CD4-positive, alpha-beta T cell (primary cell): ENCODE measurements around the gene GPR4. TPM values are rescaled to one million over a fixed set of nuclear protein-coding genes. Genes with fewer than 3 reads are reported as not detected.

Experiments
- ATAC-seq: fragments of 200-7000 bp; cut with Tn5 transposase; one replicate; pipeline ENCODE4 v1.10.0; 2022; ENCODE audit warnings: mild to moderate bottlenecking; ENCODE audit not compliant: poor library complexity
- CTCF ChIA-PET: fragments of 350-600 bp; sonication (Branson Sonifier 250); formaldehyde crosslinking; loops from one replicate; lab custom pipeline; 2021; ENCODE audit warnings: antibody characterized with exemption, inconsistent platforms; lab: Charles Lee
- POLR2A ChIA-PET: fragments of 350-600 bp; sonication (Branson Sonifier 250); formaldehyde crosslinking; loops from one replicate; lab custom pipeline; 2021; ENCODE audit warnings: antibody characterized with exemption, inconsistent platforms; lab: Charles Lee
- DNase-seq, 14 experiments: peaks; one replicate each; pipeline ENCODE4 v3.0.0-alpha.2; 2013 to 2020; ENCODE audit warnings: mixed read lengths in 2 of 14
- H3K27ac ChIP-seq, 2 donors: one replicate each; pipeline versions ENCODE4 v1.5.1 to v1.7.0; 2013; ENCODE audit warnings: low read length in 2 of 2, low read depth in 1 of 2, mild to moderate bottlenecking in 1 of 2
- H3K27me3 ChIP-seq, 2 experiments: 1 replicate in 1 of 2; 2 replicates in 1 of 2; pipeline versions ENCODE4 v1.6.1 to v1.7.0; 2013; ENCODE audit warnings: low read length in 2 of 2, control low read depth in 1 of 2, mild to moderate bottlenecking in 1 of 2, moderate library complexity in 1 of 2; ENCODE audit not compliant: insufficient read depth in 2 of 2, control insufficient read depth in 1 of 2
- H3K36me3 ChIP-seq: one replicate; pipeline ENCODE4 v1.6.1; 2013; ENCODE audit warnings: low read length, control low read depth; ENCODE audit not compliant: insufficient read depth
- H3K4me1 ChIP-seq: one replicate; pipeline ENCODE4 v1.6.1; 2013; ENCODE audit warnings: low read length, control low read depth; ENCODE audit not compliant: insufficient read depth
- H3K4me3 ChIP-seq: one replicate; pipeline ENCODE4 v1.5.1; 2013; ENCODE audit warnings: mild to moderate bottlenecking, low read length, moderate library complexity
- H3K9me3 ChIP-seq, 2 experiments: 1 replicate in 1 of 2; 2 replicates in 1 of 2; pipeline versions ENCODE4 v1.6.1 to v1.7.0; 2013; ENCODE audit warnings: low read length in 2 of 2, mild to moderate bottlenecking in 2 of 2, control low read depth in 1 of 2, moderate library complexity in 1 of 2; ENCODE audit not compliant: control insufficient read depth in 1 of 2, insufficient read depth in 1 of 2
- H3K27ac Mint-ChIP-seq: one replicate; pipeline ENCODE4 v1.8.0; 2020; ENCODE audit warnings: mixed read lengths
- H3K27me3 Mint-ChIP-seq: one replicate; pipeline ENCODE4 v1.8.0; 2021; ENCODE audit warnings: mixed read lengths
- H3K36me3 Mint-ChIP-seq: one replicate; pipeline ENCODE4 v1.8.0; 2021; ENCODE audit warnings: low read depth, mixed read lengths
- H3K4me1 Mint-ChIP-seq: one replicate; pipeline ENCODE4 v1.8.0; 2021; ENCODE audit warnings: low read depth, mixed read lengths
- H3K4me3 Mint-ChIP-seq: one replicate; pipeline ENCODE4 v1.8.0; 2020; ENCODE audit warnings: mild to moderate bottlenecking, mixed read lengths
- H3K9me3 Mint-ChIP-seq: one replicate; pipeline ENCODE4 v1.8.0; 2020; ENCODE audit warnings: mixed read lengths
- intact Hi-C, 2 experiments: fragments of 100-400 bp; cut with DNase I in 1 of 2; cut with micrococcal nuclease in 1 of 2; formaldehyde crosslinking; loops; one replicate each; pipeline versions ENCODE4 v1.15.1 to v1.9.0; 2023 to 2025; cut with DNase I, micrococcal nuclease
- total RNA-seq, 174 experiments: library from RNA in 2 of 174; stranded (reverse) in 2 of 174; gene quantifications; one replicate each; pipeline ENCODE4 v1.2.3 and lab custom pipeline; 2021 to 2026
- TF ChIP-seq, protein P1 (sequence below): fragments of 200-600 bp; IDR thresholded peaks from one replicate; pipeline ENCODE4 v1.8.0; 2022; ENCODE audit warnings: antibody characterized with exemption, mild to moderate bottlenecking

The GPR4 gene
- total RNA-seq, 2 experiments from 2014 or later: not detected

DNA sequence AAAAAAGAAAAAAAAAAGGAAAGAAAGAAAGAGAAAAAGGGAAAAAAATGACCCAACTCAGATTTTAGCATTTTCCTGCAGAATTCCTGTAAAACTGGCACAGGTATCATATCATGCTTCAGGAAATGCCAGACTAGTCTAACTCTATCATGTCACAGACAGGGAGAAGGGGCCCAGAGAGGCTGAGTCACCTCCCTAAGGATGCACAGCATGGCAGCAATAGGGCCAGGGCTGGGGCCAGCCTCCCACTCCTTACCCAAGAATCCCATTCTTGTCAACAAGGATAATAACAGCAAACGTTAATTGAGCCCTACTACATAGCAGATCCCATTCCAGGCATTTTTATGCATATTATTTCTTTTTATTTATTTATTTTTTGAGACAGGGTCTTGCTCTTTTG, 8.5 kb downstream of the GPR4 start:
- intact Hi-C loops: no loop called here
- Mint-ChIP-seq H3K4me1 (peaks cover 10% of the 10 kb centered on the region), H3K36me3 (no peaks in the 10 kb centered on the region), H3K27ac (no peak overlapping the region), H3K27me3 (peaks cover 81% of the 10 kb centered on the region), H3K4me3 (no peak overlapping the region), H3K9me3 (no peaks in the 10 kb centered on the region)
- DNase-seq (no peak), ATAC-seq (no peak)
- ChIA-PET POLR2A (no interaction called here), CTCF (no interaction called here)
- TF ChIP-seq, protein P1, sequence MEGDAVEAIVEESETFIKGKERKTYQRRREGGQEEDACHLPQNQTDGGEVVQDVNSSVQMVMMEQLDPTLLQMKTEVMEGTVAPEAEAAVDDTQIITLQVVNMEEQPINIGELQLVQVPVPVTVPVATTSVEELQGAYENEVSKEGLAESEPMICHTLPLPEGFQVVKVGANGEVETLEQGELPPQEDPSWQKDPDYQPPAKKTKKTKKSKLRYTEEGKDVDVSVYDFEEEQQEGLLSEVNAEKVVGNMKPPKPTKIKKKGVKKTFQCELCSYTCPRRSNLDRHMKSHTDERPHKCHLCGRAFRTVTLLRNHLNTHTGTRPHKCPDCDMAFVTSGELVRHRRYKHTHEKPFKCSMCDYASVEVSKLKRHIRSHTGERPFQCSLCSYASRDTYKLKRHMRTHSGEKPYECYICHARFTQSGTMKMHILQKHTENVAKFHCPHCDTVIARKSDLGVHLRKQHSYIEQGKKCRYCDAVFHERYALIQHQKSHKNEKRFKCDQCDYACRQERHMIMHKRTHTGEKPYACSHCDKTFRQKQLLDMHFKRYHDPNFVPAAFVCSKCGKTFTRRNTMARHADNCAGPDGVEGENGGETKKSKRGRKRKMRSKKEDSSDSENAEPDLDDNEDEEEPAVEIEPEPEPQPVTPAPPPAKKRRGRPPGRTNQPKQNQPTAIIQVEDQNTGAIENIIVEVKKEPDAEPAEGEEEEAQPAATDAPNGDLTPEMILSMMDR: no peak
- peaks cover 12% of the 10 kb centered on the region for H3K4me1 ChIP-seq
- H3K4me3 ChIP-seq: no peak overlapping the region
- H3K27me3 ChIP-seq: peaks cover 36 to 39% of the 10 kb centered on the region in 2 experiments
- peaks cover 0 to 16% of the 10 kb centered on the region in 2 experiments for H3K9me3 ChIP-seq
- no peak overlapping the region for H3K27ac ChIP-seq
- no peaks in the 10 kb centered on the region for H3K36me3 ChIP-seq

DNA sequence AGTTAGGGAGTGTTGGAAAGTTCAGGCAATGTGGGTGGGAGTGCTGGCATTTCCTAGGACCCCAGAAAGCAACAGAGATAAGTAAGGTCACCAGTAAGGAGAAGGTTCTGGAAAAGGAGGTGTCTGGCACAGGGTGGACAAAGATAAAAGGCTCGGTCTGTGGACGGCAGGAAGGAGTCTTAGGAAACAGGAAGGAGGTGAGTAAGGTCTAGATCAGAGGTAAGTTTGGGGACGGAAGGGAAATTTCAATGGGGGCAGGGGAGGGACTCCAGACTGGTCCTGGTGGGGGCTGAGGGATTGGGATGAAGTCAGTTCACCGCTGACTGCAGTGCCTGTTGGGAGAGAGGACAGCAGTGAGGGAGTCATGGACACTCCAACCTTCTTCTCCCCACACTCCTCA, 9.6 kb downstream of the GPR4 start:
- H3K4me1 Mint-ChIP-seq: no peaks in the 10 kb centered on the region
- H3K27ac ChIP-seq: no peak overlapping the region
- H3K4me3 Mint-ChIP-seq: no peak overlapping the region
- ATAC-seq (no peak), DNase-seq (no peak)
- intact Hi-C loops: no loop called here
- CTCF ChIA-PET: no interaction called here
- H3K27ac Mint-ChIP-seq: no peak overlapping the region
- H3K9me3 Mint-ChIP-seq: no peaks in the 10 kb centered on the region
- H3K4me1 ChIP-seq: peaks cover 5% of the 10 kb centered on the region
- TF ChIP-seq, protein P1: no peak
- POLR2A ChIA-PET: no interaction called here
- H3K9me3 ChIP-seq: peaks cover 0 to 16% of the 10 kb centered on the region in 2 experiments
- peaks cover 24 to 28% of the 10 kb centered on the region in 2 experiments for H3K27me3 ChIP-seq
- no peak overlapping the region for H3K4me3 ChIP-seq
- peaks cover 71% of the 10 kb centered on the region for H3K27me3 Mint-ChIP-seq
- H3K36me3 ChIP-seq: no peaks in the 10 kb centered on the region
- H3K36me3 Mint-ChIP-seq: no peaks in the 10 kb centered on the region

- intact Hi-C loops: no loop called here
- Mint-ChIP-seq H3K27me3 (peaks cover 64% of the 10 kb centered on the region), H3K9me3 (no peaks in the 10 kb centered on the region), H3K4me3 (no peak overlapping the region), H3K4me1 (no peaks in the 10 kb centered on the region), H3K36me3 (no peaks in the 10 kb centered on the region), H3K27ac (no peak overlapping the region)
- ChIA-PET POLR2A (no interaction called here), CTCF (no interaction called here)
- Histone ChIP-seq H3K36me3 (no peaks in the 10 kb centered on the region), H3K27me3 (peaks cover 20 to 21% of the 10 kb centered on the region in 2 experiments), H3K4me3 (no peak overlapping the region), H3K9me3 (peaks cover 0 to 16% of the 10 kb centered on the region in 2 experiments), H3K27ac (no peak overlapping the region), H3K4me1 (peaks cover 5% of the 10 kb centered on the region)
- TF ChIP-seq, protein P1: no peak
- no peak for DNase-seq
- ATAC-seq: no peak
Measured at GRCh38 chr19:45591638-45592005, 10.4 kb downstream of the GPR4 start.
